UCSD-AML1 (cell line): ENCODE measurements around the gene TOR1AIP2.
"Not testable (repeated sequence)": the region's sequence is repeated elsewhere in the genome, so short reads cannot be mapped to it uniquely, and the experiment has no call there.

ENCODE experiments used
- DNase-seq: peaks from one replicate; lab custom pipeline; 2025; ENCODE audit not compliant: unreplicated experiment; lab: John Stamatoyannopoulos, UW

The TOR1AIP2 gene

GRCh38 chr1:179808503-179808902, 69.1 kb downstream of the TOR1AIP2 start:
- DNase-seq: no peak

- no peak for DNase-seq
These were observed 69.7 kb downstream of the TOR1AIP2 start for GRCh38 chr1:179807691-179808485.

GRCh38 chr1:179807291-179807690, 70.3 kb downstream of the TOR1AIP2 start:
- DNase-seq: no peak

- no peak for DNase-seq
These were observed 71.3 kb downstream of the TOR1AIP2 start for GRCh38 chr1:179806333-179806732.

GRCh38 chr1:179805291-179806195, 72.1 kb downstream of the TOR1AIP2 start:
- no peak for DNase-seq

GRCh38 chr1:179804417-179804816, 73.2 kb downstream of the TOR1AIP2 start:
- DNase-seq: not testable (repeated sequence)

GRCh38 chr1:179803918-179804317, 73.7 kb downstream of the TOR1AIP2 start:
- no peak for DNase-seq

GRCh38 chr1:179803104-179803503, 74.5 kb downstream of the TOR1AIP2 start:
- DNase-seq: no peak

GRCh38 chr1:179800481-179800880, 77.1 kb downstream of the TOR1AIP2 start:
- DNase-seq: no peak

GRCh38 chr1:179798864-179799516, 78.6 kb downstream of the TOR1AIP2 start:
- DNase-seq: no peak

GRCh38 chr1:179798213-179798863, 79.3 kb downstream of the TOR1AIP2 start:
- DNase-seq: no peak

- no peak for DNase-seq
These were observed 82.9 kb downstream of the TOR1AIP2 start for GRCh38 chr1:179794669-179795068.

GRCh38 chr1:179794146-179794545, 83.5 kb downstream of the TOR1AIP2 start:
- no peak for DNase-seq

GRCh38 chr1:179793281-179793680, 84.3 kb downstream of the TOR1AIP2 start:
- DNase-seq: no peak
